ENCODE measurements around the gene MCM7.

The MCM7 gene

DNA sequence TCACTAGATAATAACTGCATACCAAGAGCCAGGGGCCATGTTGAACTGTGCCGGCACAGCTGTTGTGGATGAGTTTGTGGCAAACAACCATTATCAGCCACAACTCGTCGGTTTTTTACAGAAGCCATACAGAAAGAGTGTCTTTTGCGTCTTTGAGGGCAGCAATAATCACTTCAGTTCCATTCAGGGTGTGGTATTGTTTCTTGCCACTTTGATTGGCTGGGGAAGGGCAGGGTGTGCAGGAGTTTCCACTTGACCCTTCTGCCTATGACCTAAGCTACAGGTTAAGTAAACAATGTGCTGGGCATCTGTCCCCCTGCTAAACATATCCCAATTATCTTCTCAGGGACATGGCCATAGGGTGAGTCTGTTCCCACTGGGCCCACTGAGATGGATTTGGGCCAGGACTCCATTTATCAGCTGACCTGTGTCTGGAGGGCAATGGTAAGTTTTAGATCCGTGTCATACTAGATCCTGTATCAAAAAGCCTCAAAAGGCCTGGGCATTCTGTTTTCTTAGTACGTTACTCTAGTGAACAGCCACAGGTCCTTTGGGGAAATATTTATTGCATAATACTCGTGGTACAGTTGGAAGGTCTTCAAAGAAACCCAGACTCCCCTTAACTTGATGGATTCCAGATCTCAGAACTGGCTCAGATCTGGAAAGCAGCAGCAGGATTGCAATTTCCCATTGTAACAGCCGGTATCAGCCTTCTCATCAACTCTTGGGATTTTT, 35.6 kb downstream of the MCM7 start:
- no peak for DNase-seq

DNA sequence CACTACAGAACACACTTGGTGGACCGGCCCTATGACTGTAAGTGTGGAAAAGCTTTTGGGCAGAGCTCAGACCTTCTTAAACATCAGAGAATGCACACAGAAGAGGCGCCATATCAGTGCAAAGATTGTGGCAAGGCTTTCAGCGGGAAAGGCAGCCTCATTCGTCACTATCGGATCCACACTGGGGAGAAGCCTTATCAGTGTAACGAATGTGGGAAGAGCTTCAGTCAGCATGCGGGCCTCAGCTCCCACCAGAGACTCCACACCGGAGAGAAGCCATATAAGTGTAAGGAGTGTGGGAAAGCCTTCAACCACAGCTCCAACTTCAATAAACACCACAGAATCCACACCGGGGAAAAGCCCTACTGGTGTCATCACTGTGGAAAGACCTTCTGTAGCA, 37.0 kb downstream of the MCM7 start:
- DNase-seq, result no peak

DNA sequence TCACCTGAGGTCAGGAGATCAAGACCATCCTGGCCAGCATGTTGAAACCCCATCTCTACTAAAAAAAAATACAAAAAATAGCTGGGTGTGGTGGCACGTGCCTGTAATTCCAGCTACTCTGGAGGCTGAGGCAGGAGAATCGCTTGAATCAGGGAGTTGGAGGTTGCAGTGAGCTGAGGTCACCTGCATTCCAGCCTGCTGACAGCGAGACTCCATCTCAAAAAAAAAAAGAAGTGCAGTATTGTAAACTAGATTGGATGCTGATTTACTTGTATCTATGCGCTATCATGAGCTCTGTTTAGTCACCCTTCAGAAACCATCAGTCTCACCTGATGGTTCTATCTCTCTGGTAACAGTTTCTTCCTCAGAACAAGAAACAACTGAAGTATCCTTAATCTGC, 37.8 kb downstream of the MCM7 start:
- DNase-seq, result no peak

DNA sequence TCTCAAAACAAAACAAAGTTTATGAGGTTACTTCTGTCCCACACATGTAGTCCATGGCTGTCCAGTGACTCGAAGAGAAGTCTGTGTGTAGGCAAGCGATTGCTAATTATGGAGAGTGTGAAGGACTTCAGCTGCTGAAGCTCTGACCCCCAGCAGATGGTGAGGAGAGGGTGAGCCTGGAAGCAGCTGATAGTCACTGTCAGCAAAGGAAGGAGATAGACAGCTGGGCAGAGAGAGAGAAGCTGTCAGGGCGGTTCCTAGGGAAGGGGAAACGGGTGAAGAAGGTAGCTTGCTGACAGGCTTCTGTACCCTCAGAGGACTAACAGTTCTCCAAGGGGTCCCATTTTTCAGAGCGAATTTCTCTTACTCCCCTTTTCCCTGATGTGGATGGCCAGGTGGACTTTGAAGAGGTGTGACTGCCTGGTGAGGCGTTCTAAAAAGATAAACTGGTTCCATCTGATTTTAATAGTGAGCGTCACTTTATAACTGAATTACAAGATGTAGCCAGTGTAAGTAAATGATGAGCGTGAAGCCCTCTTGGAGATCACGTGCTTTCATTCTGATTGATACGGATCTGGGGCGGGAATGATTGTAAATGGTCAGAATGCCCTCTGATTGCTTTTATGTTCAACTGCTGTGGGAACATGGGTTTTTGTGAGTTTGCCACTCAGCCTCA, 39.5 kb downstream of the MCM7 start:
- DNase-seq, result no peak

DNA sequence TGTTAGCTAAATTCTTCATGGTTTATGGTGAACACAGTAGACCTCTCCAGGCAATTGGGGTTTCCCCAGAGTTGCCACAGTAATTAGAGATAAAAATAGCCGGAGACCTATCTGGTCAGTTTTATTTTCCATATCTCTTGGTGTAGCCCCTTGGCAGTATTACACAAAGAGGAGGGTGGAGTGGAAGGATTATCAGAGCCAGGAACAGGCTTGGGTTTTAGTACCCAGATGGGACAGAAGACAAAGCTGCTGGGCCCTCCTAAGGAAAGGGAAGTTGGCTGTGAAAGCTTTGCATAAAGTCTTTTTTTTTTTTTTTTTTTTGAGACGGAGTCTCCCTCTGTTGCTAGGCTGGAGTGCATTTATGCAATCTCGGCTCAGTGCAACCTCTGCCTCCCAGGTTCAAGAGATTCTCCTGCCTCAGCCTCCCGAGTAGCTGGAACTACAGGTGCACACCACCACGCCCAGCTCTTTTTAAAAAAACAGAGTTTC, 41.9 kb downstream of the MCM7 start:
- DNase-seq, result peak; percentile 48

DNA sequence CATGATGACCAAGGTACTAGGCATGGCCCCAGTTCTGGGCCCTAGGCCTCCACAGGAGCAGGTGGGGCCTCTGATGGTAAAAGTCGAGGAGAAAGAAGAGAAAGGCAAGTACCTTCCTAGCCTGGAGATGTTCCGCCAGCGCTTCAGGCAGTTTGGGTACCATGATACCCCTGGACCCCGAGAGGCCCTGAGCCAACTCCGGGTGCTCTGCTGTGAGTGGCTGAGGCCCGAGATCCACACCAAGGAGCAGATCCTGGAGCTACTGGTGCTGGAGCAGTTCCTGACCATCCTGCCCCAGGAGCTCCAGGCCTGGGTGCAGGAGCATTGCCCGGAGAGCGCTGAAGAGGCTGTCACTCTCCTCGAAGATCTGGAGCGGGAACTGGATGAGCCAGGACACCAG, 44.2 kb downstream of the MCM7 start:
- no peak for DNase-seq

DNA sequence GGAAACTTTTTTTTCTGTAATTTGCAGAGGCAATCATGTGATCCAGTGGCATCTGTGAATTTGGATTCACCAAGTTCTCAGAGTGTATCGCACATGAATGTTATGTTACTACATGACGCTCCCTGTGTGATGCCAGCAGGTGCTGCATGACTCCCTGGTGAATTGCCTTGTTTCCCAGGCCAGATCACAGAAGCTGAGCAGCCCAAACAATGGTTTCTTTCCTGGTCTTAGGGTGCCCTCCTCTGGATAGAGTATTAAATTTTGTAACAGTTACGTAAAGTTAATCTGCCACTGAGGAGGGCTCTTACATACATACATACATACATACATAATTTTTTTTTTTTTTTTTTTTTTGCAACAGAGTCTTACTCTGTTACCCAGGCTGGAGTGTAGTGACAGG, 48.0 kb downstream of the MCM7 start:
- DNase-seq, result peak; percentile 85

DNA sequence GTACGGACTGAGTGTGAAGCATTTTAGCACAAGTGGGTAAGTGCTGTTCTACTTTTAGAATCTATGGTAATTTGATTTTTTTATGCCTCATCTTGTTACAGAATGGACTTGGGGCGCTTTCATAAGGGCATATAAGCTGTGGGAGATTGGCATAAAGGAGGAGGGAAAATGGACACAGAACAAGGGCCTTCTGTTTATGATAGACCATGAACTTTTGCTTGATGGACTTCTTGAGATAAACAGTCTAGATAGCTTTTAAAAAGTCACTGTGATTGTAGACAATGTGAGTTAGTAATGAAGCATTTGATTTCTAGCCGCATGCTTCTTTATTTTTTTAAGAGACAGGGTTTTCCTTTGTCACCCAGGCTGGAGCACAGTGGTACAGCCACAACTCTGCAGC, 49.6 kb downstream of the MCM7 start:
- no peak for DNase-seq

DNA sequence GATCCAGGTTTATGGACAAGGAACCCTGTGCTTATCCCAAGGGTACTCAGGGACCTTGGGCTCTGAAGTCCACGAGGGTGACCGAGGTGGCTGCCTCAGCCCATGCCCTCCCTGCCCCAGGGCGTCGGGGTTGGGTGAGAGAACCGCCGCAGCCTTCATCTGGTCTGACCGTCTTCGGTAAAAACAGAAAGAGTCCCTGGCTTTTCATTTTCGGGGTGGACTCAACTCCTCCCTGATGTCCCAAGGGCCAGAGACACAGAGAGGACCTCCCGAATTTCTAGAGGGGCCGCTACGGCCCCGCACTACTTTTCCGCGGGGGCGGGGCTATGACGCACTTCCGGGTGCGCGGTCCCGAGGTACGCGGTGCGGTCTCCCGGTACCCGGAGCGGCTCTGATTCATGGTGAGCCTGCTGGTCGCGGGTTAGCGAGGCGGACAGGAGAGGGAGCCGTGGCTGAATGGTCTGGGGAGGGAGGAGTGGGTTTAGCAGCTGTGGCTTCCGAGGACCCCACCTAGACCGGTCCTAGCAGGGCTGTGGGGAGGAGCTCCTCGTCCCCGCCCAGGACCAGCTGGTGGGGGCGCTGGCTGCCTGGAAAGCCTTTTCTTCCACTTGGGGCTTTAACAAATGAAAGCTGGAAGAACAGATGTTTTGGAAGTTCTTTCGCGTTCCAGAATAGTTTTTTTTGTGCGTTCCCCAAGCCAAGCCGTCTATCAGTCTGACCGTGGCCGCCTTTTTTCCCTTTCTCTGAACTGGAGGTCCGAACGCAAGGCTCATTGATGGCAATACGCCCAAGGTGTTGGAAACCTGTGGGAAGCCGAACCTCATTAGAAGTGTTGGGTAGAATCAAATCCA, 51.5 kb downstream of the MCM7 start, which contains the start of gene ZSCAN21:
Gene ZSCAN21 (plus strand): TSS at position 334 of the 851 bp plus-strand sequence. CDS start 7,233 bp downstream, outside the sequence.
- DNase-seq, result peak; percentile 96

DNA sequence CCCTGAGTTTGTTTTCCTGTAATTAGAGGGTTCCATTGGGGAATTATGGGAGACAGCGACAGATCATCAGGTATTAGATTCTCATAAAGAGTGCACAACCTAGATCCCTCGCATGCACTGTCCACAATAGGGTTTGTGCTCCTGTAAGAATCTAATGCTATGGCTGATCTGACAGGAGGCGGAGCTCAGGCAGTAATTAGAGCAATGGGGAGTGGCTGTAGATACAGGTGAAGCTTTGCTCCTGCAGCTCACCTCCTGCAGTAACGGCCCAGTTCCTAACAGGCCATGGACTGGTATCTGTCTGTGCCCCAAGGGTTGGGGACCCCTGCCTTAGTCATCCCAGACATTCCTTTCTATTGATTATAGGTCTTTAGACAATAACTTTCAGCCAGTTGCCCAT, 52.5 kb downstream of the MCM7 start:
- no peak for DNase-seq

DNA sequence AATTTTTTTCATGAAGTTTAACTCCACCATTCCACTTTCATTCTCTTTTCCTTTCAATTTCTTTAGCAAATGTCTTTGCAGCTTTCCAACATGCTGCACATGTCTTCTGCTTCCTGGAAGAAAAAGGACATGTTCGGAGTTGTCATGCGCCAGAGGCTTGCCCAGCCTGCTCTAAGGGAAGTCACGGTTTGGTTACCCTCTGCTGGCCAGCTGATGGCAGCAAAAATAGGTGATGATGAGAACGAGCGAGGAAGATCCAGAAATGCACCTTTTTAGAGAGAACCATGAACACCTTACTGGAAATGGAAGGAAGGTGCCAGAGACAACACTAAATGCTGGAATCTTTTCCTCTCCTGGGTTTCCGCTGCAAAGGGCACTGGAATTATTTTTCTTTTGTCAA, 56.5 kb downstream of the MCM7 start:
- DNase-seq, result no peak

Measured in OCI-M1 (cell line).